IPS-NIHi11 (cell line): ENCODE data around the gene CLTCL1.

ENCODE experiments used
- DNase-seq: peaks from one replicate; pipeline ENCODE4 v3.0.0; 2012; ENCODE audit warnings: mixed read lengths, low spot score

Gene CLTCL1

GRCh38 chr22:19131685-19132015 is 159.9 kb downstream of the CLTCL1 start:
- no peak for DNase-seq

DNA sequence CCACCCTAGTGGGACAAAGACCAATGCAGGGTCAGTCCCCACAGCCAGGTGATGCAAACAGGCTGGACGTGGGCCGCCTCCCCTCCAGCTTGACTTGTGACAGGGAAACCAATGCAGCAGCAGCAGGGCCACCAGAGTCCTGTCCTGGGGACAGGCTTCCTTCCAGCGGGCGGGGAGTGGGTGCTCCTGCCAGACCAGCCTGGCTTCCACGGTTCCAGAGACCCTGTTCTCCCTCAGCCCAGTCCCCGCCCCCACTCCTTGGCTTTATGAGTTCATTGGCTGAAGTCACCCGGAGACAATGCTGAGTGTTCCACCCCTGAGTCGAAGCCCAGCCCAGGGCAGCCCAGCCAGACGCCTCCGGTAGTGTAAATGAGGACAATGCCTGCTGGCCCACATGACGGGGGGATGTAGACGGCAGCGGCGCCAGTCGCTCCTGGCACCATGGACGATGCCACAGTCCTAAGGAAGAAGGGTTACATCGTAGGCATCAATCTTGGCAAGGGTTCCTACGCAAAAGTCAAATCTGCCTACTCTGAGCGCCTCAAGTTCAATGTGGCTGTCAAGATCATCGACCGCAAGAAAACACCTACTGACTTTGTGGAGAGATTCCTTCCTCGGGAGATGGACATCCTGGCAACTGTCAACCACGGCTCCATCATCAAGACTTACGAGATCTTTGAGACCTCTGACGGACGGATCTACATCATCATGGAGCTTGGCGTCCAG is 160.4 kb downstream of the CLTCL1 start, which contains the start of gene TSSK2:
TSS of gene TSSK2 (plus strand) at position 350 of the 726 bp plus-strand sequence. CDS start at position 442, 92 bp downstream.
- peak; percentile 64 for DNase-seq

GRCh38 chr22:19129871-19130270 is 161.6 kb downstream of the CLTCL1 start:
- no peak for DNase-seq
